Activated naive CD8-positive, alpha-beta T cell treated with anti-CD3 and anti-CD28 coated beads for 36 hours (primary cell): Measurements from ENCODE around the gene PKP1. TPM values are rescaled to one million over a fixed set of nuclear protein-coding genes. Genes with fewer than 3 reads are reported as not detected.

Experiments used
- DNase-seq: peaks from one replicate; pipeline ENCODE4 v3.0.0; 2021
- H3K27ac Mint-ChIP-seq: one replicate; pipeline ENCODE4 v1.8.0; 2022; ENCODE audit warnings: mild to moderate bottlenecking, moderate library complexity, mixed read lengths
- H3K27me3 Mint-ChIP-seq: one replicate; pipeline ENCODE4 v1.8.0; 2022; ENCODE audit warnings: mild to moderate bottlenecking, mixed read lengths
- H3K36me3 Mint-ChIP-seq: one replicate; pipeline ENCODE4 v1.8.0; 2021; ENCODE audit warnings: mild to moderate bottlenecking, mixed read lengths
- H3K4me1 Mint-ChIP-seq: one replicate; pipeline ENCODE4 v1.8.0; 2021; ENCODE audit warnings: mixed read lengths
- H3K4me3 Mint-ChIP-seq: one replicate; pipeline ENCODE4 v1.8.0; 2022; ENCODE audit warnings: mild to moderate bottlenecking, moderate library complexity, mixed read lengths
- H3K9me3 Mint-ChIP-seq: one replicate; pipeline ENCODE4 v1.8.0; 2022; ENCODE audit warnings: mixed read lengths
- total RNA-seq, 2 experiments: library from RNA; stranded (reverse); gene quantifications; one replicate each; pipeline ENCODE4 v1.2.3, GENCODE V29; 2021

The PKP1 gene
- total RNA-seq, 2 experiments from 2014 or later: 0.04 to 0.06 TPM

DNA sequence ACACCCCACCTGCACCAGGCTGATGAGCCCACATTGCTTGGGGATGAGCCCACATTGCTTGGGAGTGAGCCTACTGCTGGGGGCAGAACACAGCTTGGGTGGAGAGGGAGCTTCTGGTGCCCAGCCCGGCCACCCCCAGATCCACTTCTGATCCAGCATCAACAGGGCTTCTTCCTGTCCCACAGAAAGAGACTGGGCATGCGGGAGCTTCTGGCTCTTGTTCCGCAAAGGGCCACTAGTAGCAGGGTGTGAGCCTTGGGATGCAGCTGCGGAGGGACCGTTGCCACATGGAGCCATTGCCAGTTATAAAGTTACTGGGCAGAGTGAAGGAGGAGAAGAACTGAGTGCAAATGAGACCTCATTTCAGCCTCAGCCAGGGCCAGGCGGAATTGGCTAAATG is 36.3 kb downstream of the PKP1 start:
- H3K4me1 Mint-ChIP-seq: no peaks in the 10 kb centered on the region
- no peaks in the 10 kb centered on the region for H3K36me3 Mint-ChIP-seq
- no peak for DNase-seq
- no peak overlapping the region for H3K4me3 Mint-ChIP-seq
- no peak overlapping the region for H3K27ac Mint-ChIP-seq
- no peaks in the 10 kb centered on the region for H3K9me3 Mint-ChIP-seq
- H3K27me3 Mint-ChIP-seq: no peaks in the 10 kb centered on the region

DNA sequence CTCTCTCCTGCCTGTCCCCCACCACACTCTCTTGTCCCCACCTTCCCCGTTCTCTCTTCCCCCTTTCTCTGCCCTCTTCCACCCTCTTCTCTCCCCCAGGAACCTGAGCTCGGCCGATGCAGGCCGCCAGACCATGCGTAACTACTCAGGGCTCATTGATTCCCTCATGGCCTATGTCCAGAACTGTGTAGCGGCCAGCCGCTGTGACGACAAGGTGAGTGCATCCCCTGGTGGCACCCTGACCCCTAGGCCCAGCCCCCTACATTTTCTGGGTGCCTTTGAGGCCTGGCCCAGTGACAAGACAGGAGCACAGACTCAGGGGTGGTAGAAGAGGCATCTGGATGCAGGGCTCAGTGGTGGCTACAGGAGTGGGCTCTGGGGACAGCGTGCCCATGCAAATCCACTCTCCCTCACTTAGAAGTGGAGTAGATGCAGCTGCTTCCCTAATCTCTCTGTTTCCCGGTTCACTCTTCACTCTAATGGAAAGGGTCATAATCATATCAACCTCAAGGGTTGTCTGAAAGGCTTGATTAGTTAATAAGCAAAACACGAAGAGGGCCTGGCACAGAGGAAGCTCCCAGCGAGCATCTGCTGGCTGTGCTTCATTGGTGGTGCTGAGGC is 37.0 kb downstream of the PKP1 start:
- H3K27ac Mint-ChIP-seq: no peak overlapping the region
- no peaks in the 10 kb centered on the region for H3K9me3 Mint-ChIP-seq
- H3K36me3 Mint-ChIP-seq: no peaks in the 10 kb centered on the region
- no peaks in the 10 kb centered on the region for H3K27me3 Mint-ChIP-seq
- no peak for DNase-seq
- no peaks in the 10 kb centered on the region for H3K4me1 Mint-ChIP-seq
- H3K4me3 Mint-ChIP-seq: no peak overlapping the region

DNA sequence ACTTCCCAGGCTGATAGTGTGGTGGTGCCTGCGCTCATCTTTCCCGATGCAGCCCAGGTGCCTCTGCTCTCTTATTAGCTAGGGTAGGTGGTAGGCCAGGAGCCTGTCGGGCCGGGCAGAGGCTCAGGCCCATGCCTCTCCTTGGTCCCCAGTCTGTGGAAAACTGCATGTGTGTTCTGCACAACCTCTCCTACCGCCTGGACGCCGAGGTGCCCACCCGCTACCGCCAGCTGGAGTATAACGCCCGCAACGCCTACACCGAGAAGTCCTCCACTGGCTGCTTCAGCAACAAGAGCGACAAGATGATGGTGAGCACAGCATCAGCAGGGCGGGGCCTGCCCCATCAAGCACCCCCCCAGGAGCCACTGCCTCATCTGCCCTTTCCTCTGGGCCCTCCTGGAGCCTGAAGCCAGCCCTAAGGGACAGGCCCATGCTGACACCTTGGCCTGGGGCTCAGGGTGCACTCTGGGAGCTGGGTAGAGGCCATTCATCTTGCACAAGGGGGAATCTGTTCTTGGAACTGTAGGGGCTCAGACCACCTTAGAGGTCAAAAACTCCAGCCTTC is 38.6 kb downstream of the PKP1 start:
- Mint-ChIP-seq H3K4me1 (no peaks in the 10 kb centered on the region), H3K9me3 (no peaks in the 10 kb centered on the region), H3K4me3 (no peak overlapping the region), H3K36me3 (no peaks in the 10 kb centered on the region), H3K27me3 (no peaks in the 10 kb centered on the region), H3K27ac (no peak overlapping the region)
- no peak for DNase-seq

DNA sequence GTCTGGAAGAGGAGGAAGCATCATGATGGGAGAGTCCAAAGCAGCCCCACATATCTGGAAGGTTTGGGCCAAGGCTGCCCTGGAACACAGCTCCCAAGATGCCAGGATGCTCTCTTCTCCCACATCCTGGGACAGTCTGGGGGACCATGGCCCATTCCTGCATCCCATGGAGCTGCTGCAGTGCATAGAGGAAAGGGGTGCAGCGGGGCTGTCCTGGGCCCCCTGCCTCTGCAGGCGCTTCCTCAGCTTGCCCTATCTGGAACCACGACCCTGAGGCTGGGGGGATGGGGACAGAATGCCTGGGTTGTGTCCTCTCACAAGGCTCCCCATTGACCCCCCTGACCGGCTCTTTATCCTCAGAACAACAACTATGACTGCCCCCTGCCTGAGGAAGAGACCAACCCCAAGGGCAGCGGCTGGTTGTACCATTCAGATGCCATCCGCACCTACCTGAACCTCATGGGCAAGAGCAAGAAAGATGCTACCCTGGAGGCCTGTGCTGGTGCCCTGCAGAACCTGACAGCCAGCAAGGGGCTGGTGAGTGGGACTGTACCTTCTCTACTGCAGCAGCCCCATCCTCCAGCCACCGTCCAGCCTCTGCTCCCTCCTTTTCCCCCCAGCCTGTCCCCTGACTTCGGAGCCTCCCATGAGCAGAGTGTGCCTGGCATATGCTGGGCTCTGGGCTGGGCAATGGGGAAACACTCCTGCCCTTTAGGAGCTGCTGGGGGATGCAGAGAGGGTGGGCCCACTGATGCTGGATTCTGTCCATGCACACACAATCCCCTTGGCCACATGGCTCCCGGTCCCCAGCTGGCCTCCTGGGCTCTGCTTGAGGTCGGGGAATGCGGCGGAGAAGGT is 39.6 kb downstream of the PKP1 start:
- Mint-ChIP-seq H3K36me3 (no peaks in the 10 kb centered on the region), H3K4me1 (no peaks in the 10 kb centered on the region), H3K4me3 (no peak overlapping the region), H3K27me3 (no peaks in the 10 kb centered on the region), H3K9me3 (no peaks in the 10 kb centered on the region), H3K27ac (no peak overlapping the region)
- DNase-seq: no peak

DNA sequence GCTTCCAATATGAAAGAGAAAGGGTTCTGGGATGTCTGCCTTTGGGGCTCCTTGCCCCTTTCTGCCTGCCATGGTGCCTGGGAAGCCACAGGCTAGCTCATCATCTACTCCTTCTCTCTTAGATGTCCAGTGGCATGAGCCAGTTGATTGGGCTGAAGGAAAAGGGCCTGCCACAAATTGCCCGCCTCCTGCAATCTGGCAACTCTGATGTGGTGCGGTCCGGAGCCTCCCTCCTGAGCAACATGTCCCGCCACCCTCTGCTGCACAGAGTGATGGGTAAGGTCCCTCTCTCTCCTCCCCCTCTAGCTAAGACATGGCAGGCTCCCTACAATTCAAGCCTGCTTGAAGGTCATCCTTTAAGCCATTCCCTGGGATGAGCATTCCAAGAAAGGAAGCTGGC is 41.0 kb downstream of the PKP1 start:
- Mint-ChIP-seq H3K9me3 (no peaks in the 10 kb centered on the region), H3K27me3 (no peaks in the 10 kb centered on the region), H3K36me3 (no peaks in the 10 kb centered on the region), H3K4me3 (no peak overlapping the region), H3K4me1 (no peaks in the 10 kb centered on the region), H3K27ac (no peak overlapping the region)
- no peak for DNase-seq

DNA sequence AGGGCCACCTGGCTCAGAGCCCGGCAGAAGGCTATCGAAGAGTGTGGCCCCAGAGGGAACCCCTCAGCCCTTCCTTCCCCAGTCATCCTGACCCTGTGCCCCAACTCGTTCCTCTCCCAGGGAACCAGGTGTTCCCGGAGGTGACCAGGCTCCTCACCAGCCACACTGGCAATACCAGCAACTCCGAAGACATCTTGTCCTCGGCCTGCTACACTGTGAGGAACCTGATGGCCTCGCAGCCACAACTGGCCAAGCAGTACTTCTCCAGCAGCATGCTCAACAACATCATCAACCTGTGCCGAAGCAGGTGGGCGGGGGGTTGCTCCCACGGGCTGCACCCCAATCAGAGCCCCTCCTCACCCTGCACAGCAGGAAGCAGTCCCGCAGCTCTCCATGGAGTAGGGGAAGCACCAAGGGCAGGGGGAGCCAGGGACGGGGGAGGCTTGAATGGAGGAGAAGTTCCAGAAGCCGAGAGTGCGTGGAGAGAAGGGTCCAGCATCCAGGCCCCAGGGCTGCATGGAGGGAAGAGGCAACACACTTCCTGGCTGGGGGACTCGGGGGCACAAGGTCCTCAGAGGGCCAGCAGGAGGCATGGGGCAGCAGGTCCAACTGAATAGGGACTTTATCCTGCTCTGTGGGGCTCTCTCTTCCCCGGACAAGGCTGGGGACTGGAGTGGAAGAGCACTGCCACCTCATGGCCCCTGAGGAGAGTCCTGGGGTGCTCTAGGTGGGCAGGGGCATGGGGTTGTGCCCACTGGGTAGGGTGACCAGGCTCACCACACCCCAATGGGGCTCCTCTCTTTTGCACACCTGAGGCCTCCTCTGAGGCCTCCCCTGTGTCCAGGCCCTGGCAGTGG is 41.7 kb downstream of the PKP1 start:
- Mint-ChIP-seq H3K27me3 (no peaks in the 10 kb centered on the region), H3K4me3 (no peak overlapping the region), H3K36me3 (no peaks in the 10 kb centered on the region), H3K27ac (no peak overlapping the region), H3K9me3 (no peaks in the 10 kb centered on the region), H3K4me1 (no peaks in the 10 kb centered on the region)
- no peak for DNase-seq

DNA sequence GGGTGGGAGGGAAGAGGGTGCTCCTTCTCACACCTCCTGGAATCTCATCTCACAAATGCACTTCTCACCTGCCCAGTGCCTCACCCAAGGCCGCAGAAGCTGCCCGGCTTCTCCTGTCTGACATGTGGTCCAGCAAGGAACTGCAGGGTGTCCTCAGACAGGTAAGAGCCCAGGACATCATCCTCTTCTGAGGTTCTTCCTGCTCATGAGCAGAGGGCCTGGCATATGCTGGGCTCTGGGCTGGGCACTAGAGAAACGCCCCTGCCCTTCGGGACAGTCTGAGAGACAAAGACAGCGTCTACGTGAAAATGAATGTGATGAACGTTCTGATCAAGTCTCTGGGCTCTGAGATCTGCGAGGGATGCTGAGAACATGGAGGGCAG is 42.4 kb downstream of the PKP1 start:
- Mint-ChIP-seq H3K4me1 (no peaks in the 10 kb centered on the region), H3K9me3 (no peaks in the 10 kb centered on the region), H3K27me3 (no peaks in the 10 kb centered on the region), H3K27ac (no peak overlapping the region), H3K4me3 (no peak overlapping the region), H3K36me3 (no peaks in the 10 kb centered on the region)
- no peak for DNase-seq

DNA sequence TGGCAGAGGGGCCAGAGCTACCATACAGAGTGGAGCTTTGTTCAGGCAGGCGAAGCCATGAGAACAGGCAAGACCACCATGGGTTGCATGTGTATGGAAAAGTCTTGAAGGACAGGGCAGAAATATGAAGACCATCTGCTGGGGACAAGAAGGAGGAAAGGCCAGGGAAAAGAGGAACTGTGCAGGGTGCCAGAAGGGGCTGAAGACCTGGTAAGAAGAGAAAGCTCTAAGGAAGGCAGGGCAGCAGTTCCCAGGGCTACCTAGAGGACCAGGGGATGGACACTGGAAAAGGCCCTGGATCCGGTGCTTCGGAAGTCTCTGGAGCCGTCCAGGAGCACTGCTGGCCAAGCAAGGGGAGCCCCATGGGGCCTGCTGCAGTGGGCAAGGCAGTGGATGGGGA is 43.4 kb downstream of the PKP1 start:
- no peaks in the 10 kb centered on the region for H3K36me3 Mint-ChIP-seq
- no peaks in the 10 kb centered on the region for H3K27me3 Mint-ChIP-seq
- DNase-seq: no peak
- H3K9me3 Mint-ChIP-seq: no peaks in the 10 kb centered on the region
- H3K4me3 Mint-ChIP-seq: no peak overlapping the region
- no peaks in the 10 kb centered on the region for H3K4me1 Mint-ChIP-seq
- H3K27ac Mint-ChIP-seq: no peak overlapping the region

DNA sequence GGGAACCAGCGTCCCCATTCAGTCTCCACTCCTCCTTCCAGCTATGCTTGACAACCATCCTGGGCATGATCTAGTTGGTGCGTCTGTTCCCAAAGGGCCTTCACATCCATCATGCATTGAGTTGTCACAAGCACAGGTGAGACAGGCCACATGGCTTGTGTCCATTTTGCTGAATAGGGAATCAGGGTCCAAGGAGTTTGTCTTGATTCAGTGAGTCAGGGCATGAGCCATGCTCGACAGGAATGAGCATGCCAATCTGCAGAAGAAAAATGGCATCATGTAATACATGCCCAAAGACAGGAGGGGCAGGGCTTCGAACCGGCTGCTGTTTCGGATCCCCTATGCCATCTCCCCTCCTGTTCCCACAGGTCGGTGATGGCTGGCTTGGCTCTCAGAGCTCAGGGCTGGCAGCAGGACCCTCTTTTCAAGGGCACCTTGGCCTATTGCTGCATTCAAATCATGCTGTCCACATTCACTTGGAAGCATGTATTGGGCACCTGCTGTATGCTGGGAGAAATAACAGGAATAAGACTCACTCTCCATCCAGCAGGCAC is 44.5 kb downstream of the PKP1 start:
- H3K27ac Mint-ChIP-seq: no peak overlapping the region
- no peak for DNase-seq
- H3K36me3 Mint-ChIP-seq: no peaks in the 10 kb centered on the region
- no peak overlapping the region for H3K4me3 Mint-ChIP-seq
- no peaks in the 10 kb centered on the region for H3K9me3 Mint-ChIP-seq
- no peaks in the 10 kb centered on the region for H3K4me1 Mint-ChIP-seq
- H3K27me3 Mint-ChIP-seq: no peaks in the 10 kb centered on the region

DNA sequence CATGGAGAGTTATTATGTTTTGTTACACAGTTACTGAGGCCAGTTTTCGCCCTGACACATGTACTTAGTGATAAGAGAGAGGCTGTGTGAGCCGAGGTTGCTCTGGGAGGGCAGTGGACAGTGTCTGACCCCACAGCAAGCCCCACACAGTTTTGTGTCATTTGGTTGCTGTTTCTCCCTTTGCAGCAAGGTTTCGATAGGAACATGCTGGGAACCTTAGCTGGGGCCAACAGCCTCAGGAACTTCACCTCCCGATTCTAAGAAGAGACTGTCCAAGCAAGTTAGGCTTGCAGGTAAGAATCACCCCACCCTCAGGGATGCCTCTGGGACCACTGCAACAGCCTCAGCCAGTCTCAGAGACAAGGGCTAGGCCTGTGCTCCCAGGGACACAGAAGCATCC is 45.3 kb downstream of the PKP1 start:
- no peaks in the 10 kb centered on the region for H3K27me3 Mint-ChIP-seq
- H3K36me3 Mint-ChIP-seq: no peaks in the 10 kb centered on the region
- no peaks in the 10 kb centered on the region for H3K9me3 Mint-ChIP-seq
- no peak overlapping the region for H3K4me3 Mint-ChIP-seq
- DNase-seq: no peak
- H3K4me1 Mint-ChIP-seq: no peaks in the 10 kb centered on the region
- no peak overlapping the region for H3K27ac Mint-ChIP-seq

DNA sequence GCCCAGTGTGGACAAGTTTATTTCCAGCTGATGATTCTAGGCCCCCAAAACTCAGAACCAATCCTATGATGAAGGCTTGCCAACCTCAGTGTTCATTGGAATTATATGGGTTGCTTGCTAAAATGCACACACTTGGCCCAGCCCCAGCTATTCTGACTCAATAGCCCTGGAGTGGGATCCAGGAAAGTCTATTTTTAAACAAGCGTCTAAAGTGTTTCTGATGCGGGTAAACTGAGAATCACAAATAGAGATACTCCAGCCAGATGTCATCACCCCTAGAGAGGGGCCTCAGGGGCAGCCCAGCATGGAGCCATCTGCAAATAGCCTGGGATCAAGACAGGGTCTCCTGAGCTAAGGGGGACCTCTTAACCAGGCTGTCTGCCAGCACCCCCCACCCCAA is 46.0 kb downstream of the PKP1 start:
- no peak for DNase-seq
- Mint-ChIP-seq H3K27ac (no peak overlapping the region), H3K27me3 (no peaks in the 10 kb centered on the region), H3K4me1 (no peaks in the 10 kb centered on the region), H3K9me3 (no peaks in the 10 kb centered on the region), H3K4me3 (no peak overlapping the region), H3K36me3 (no peaks in the 10 kb centered on the region)

DNA sequence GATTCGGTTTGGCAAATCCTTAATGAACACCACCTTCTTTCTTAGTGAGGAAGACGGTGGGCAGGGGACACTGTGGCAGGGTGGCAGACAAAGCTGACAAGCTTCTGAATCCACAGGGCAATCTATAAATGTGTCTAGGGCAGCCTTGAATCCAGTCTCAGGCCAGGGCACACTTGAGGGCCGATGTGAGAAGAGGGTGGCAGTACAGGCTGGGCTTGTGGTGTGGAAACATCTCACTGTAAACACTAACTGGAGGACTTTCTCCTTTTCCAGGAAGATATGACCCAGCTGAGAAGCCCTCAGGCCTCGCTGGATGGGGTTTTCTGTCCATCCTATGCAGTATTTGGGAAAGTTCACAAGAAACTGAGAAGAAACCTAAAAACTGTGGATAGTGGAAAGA is 46.5 kb downstream of the PKP1 start:
- H3K36me3 Mint-ChIP-seq: no peaks in the 10 kb centered on the region
- no peak overlapping the region for H3K4me3 Mint-ChIP-seq
- H3K27me3 Mint-ChIP-seq: no peaks in the 10 kb centered on the region
- no peak for DNase-seq
- H3K9me3 Mint-ChIP-seq: no peaks in the 10 kb centered on the region
- H3K27ac Mint-ChIP-seq: no peak overlapping the region
- H3K4me1 Mint-ChIP-seq: no peaks in the 10 kb centered on the region

DNA sequence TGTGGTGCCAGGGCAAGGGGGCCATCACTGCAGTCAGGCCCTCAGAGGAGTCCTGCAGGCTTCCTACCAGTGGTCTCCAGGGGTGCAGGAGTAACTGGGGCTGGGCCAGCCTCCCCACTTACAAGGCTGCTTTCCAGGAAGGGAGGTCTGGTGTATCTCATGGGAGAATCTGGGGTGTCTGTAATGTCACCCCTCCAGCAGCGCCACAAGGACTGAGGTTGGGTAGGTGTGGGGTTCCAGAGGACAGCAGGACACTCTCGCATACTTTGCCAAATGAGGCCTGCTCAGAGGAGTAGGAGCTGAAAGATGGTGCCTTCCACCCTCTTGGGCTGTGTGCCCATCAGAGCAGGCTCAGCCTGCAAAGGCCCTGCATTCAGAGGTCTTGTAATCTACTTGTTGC is 47.2 kb downstream of the PKP1 start:
- Mint-ChIP-seq H3K27me3 (no peaks in the 10 kb centered on the region), H3K4me1 (no peaks in the 10 kb centered on the region), H3K4me3 (no peak overlapping the region), H3K36me3 (no peaks in the 10 kb centered on the region), H3K9me3 (no peaks in the 10 kb centered on the region), H3K27ac (no peak overlapping the region)
- no peak for DNase-seq

DNA sequence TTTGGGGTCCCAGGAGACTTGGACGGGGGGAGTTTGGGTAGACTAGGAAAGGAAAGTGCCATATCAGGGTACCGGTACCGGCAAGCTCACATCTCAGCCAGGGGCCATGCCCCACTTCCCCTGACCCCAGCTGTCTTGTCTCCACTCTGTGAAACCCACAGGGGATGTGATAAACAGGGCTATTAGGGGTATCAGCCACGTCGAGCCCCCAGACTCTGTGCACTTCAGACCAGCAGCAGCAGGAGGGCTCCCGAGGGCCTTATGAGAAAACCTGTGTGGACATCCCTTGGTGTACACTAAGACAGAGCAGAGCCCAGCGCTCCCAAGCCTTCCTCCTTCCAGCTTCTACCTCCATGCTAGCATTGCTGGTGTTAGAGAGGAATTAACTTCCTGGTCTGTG is 47.9 kb downstream of the PKP1 start:
- Mint-ChIP-seq H3K4me1 (no peaks in the 10 kb centered on the region), H3K27ac (no peak overlapping the region), H3K9me3 (no peaks in the 10 kb centered on the region), H3K27me3 (no peaks in the 10 kb centered on the region), H3K4me3 (no peak overlapping the region), H3K36me3 (no peaks in the 10 kb centered on the region)
- DNase-seq: no peak

DNA sequence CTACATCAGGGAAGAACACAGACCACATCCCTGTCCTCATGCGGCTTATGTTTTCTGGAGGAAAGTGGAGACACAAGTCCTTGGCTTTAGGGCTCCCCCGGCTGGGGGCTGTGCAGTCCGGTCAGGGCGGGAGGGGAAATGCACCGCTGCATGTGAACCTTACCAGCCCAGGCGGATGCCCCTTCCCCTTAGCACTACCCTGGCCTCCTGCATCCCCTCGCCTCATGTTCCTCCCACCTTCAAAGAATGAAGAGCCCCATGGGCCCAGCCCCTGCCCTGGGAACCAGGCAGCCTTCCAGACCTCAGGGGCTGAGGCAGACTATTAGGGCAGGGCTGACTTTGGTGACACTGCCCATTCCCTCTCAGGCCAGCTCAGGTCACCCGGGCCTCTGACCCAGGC is 48.7 kb downstream of the PKP1 start:
- Mint-ChIP-seq H3K9me3 (no peaks in the 10 kb centered on the region), H3K27me3 (no peaks in the 10 kb centered on the region), H3K4me1 (no peaks in the 10 kb centered on the region), H3K4me3 (no peak overlapping the region), H3K36me3 (no peaks in the 10 kb centered on the region), H3K27ac (no peak overlapping the region)
- no peak for DNase-seq
